GM12878 (cell line): ENCODE data around the gene MRPL55. TPM values are rescaled to one million over a fixed set of nuclear protein-coding genes. Genes with fewer than 3 reads are reported as not detected.

Source experiments
- ATAC-seq: fragments of 200-7000 bp; cut with Tn5 transposase; 3 replicates; pipeline ENCODE4 v1.9.1; 2020; ENCODE audit warnings: mild to moderate bottlenecking, moderate library complexity
- BruUV-seq: library from RNA; stranded (reverse); fragments of 400-500 nt; replicated peaks from 2 replicates; lab custom pipeline; 2021; lab: Mats Ljungman, UMichigan
- CTCF ChIA-PET: fragments of 300-600 bp; sonication (Branson Sonifier 250); formaldehyde crosslinking; extraction: SDS; loops from one replicate; lab custom pipeline; 2021; ENCODE audit warnings: inconsistent platforms; lab: Yijun Ruan, JAX
- POLR2A ChIA-PET: fragments of 350-600 bp; formaldehyde crosslinking; extraction: SDS; loops from one replicate; lab custom pipeline; 2021; ENCODE audit warnings: inconsistent platforms; lab: Charles Lee
- RAD21 ChIA-PET: fragments of 300-600 bp; sonication (Branson Sonifier 250); formaldehyde crosslinking; loops from one replicate; lab custom pipeline; 2023; ENCODE audit warnings: antibody characterized with exemption; ENCODE audit not compliant: unreplicated experiment; lab: Charles Lee
- SMC1A ChIA-PET: fragments of 300-600 bp; sonication (Branson Sonifier 250); formaldehyde crosslinking; loops from one replicate; lab custom pipeline; 2023; ENCODE audit not compliant: unreplicated experiment, uncharacterized antibody; lab: Charles Lee
- DNase-seq: peaks from one replicate; pipeline ENCODE4 v3.0.0-alpha.2; 2011; ENCODE audit warnings: low read depth, low spot score
- FAIRE-seq: peaks from 3 replicates; lab custom pipeline; 2011; peaks lifted over from hg19 to GRCh38; lab: Jason Lieb, UNC
- H2AFZ ChIP-seq: 2 replicates; pipeline ENCODE4 v1.6.0; 2011; ENCODE audit warnings: low read depth, low read length, control low read depth; ENCODE audit not compliant: control insufficient read depth
- H3K27ac ChIP-seq: 2 replicates; pipeline ENCODE4 v1.5.1; 2011; ENCODE audit warnings: control low read depth; ENCODE audit not compliant: control insufficient read depth, insufficient read depth
- H3K27me3 ChIP-seq, 2 experiments: replicated peaks in 1 of 2; 2 replicates each; pipeline versions ENCODE4 v1.6.0 to v1.6.1; 2011; ENCODE audit warnings: low read length in 1 of 2; ENCODE audit not compliant: control insufficient read depth in 2 of 2, insufficient read depth in 2 of 2
- H3K36me3 ChIP-seq, 2 experiments: 2 replicates each; pipeline ENCODE4 v1.5.1; 2011; ENCODE audit warnings: low read length in 1 of 2; ENCODE audit not compliant: control insufficient read depth in 2 of 2, insufficient read depth in 2 of 2
- H3K4me1 ChIP-seq: 2 replicates; pipeline ENCODE4 v1.6.1; 2011; ENCODE audit warnings: mild to moderate bottlenecking, low read length, moderate library complexity, mixed read lengths; ENCODE audit not compliant: control insufficient read depth, insufficient read depth
- H3K4me2 ChIP-seq: 2 replicates; pipeline ENCODE4 v1.6.0; 2011; ENCODE audit warnings: control low read depth; ENCODE audit not compliant: control insufficient read depth, insufficient read depth
- H3K4me3 ChIP-seq: fragments of 200-600 bp; sonication (generic); 2 replicates; pipeline ENCODE4 v1.5.1; 2016
- H3K79me2 ChIP-seq: 2 replicates; pipeline ENCODE4 v1.6.0; 2011; ENCODE audit warnings: low read length; ENCODE audit not compliant: control insufficient read depth, insufficient read depth
- H3K9ac ChIP-seq: 2 replicates; pipeline ENCODE4 v1.8.0; 2011; ENCODE audit warnings: low read length, control low read depth, mixed read lengths; ENCODE audit not compliant: control insufficient read depth, insufficient read depth
- H3K9me3 ChIP-seq: replicated peaks from 3 replicates; pipeline ENCODE4 v1.5.1; 2011; ENCODE audit warnings: mild to moderate bottlenecking, low read length; ENCODE audit not compliant: control insufficient read depth, insufficient read depth
- H4K20me1 ChIP-seq: 2 replicates; pipeline ENCODE4 v1.6.0; 2011; ENCODE audit not compliant: control insufficient read depth, insufficient read depth
- CBX3 ChIP-seq: fragments of 200-600 bp; sonication (generic); IDR thresholded peaks from 2 replicates; pipeline ENCODE4 v1.6.1; 2016; ENCODE audit warnings: low read depth, borderline replicate concordance
- E2F8 ChIP-seq: fragments of 450-650 bp; IDR thresholded peaks from 2 replicates; pipeline ENCODE4 v1.6.1; 2018; ENCODE audit warnings: mild to moderate bottlenecking, low read depth, moderate library complexity; ENCODE audit not compliant: partially characterized antibody
- ESRRA ChIP-seq: IDR thresholded peaks from 2 replicates; pipeline ENCODE4 v1.6.1; 2012; ENCODE audit warnings: mild to moderate bottlenecking, low read length, improper control_type of control experiment
- GABPA ChIP-seq: IDR thresholded peaks from 2 replicates; pipeline ENCODE4 v1.6.1; 2014; ENCODE audit warnings: antibody characterized with exemption, low read depth, mild to moderate bottlenecking, inconsistent platforms
- KDM1A ChIP-seq: fragments of 200-600 bp; sonication (generic); IDR thresholded peaks from 2 replicates; pipeline ENCODE4 v1.6.1; 2016; ENCODE audit warnings: borderline replicate concordance
- SMAD5 ChIP-seq: IDR thresholded peaks from 2 replicates; pipeline ENCODE4 v1.6.1; 2016; ENCODE audit warnings: antibody characterized with exemption, low read depth
- ZNF384 ChIP-seq: IDR thresholded peaks from 2 replicates; pipeline ENCODE4 v1.6.1; 2012; ENCODE audit warnings: low read depth, mild to moderate bottlenecking, low read length, improper control_type of control experiment, borderline replicate concordance
- WGBS: methylation state at CpG from one replicate; pipeline ENCODE4 v1.1.6; 2016; ENCODE audit warnings: low lambda C conversion rate; ENCODE audit not compliant: insufficient replicate concordance, insufficient coverage; ENCODE audit errors: missing lambda C conversion rate; 5-methylcytosine and 5-hydroxymethylcytosine counted together
- in situ Hi-C: fragments of 300-500 bp; cut with MboI; formaldehyde crosslinking; loops from 9 replicates; pipeline ENCODE4 v1.14.3; 2018; ENCODE audit warnings: mixed read lengths
- intact Hi-C: fragments of 100-400 bp; cut with micrococcal nuclease; formaldehyde crosslinking; loops from one replicate; pipeline ENCODE4 v1.14.2; 2022; ENCODE audit not compliant: unreplicated experiment
- polyA plus RNA-seq, 11 experiments: library from polyadenylated mRNA; depleted of rRNA in 4 of 11; unstranded in 6 of 11; stranded (reverse) in 5 of 11; fragments of >200 nt; fragmentation: Nextera tagmentation in 4 of 11; fragmentation: Illumina TruSeq in 1 of 11; extraction: Ambion mirVana in 4 of 11; extraction: Trizol in 1 of 11; gene quantifications; 1 replicate in 1 of 11; 2 replicates in 10 of 11; pipeline versions ENCODE4 v1.2.1 to v1.2.3, GENCODE V29; 2011 to 2016; ENCODE audit warnings: inconsistent platforms in 2 of 11, missing spikeins in 2 of 11, low read depth in 1 of 11
- total RNA-seq, 4 experiments: library from RNA; depleted of rRNA in 3 of 4; stranded (reverse); fragments of >200 nt in 3 of 4; fragmentation: Illumina TruSeq in 1 of 4; extraction: Trizol in 1 of 4; gene quantifications; 2 replicates each; pipeline versions ENCODE4 v1.2.1 to v1.2.3, GENCODE V29; 2013 to 2021
- TF ChIP-seq, protein P1 (sequence below): fragments of 450-650 bp; IDR thresholded peaks from 2 replicates; pipeline ENCODE4 v1.6.1; 2016; ENCODE audit warnings: mild to moderate bottlenecking

The MRPL55 gene
- total and polyA plus RNA-seq, 10 of the 15 experiments (the other 5 are each of a cell fraction or from before 2014, with no cell fraction given) = 15.1 to 143 (median 55.8) TPM

DNA sequence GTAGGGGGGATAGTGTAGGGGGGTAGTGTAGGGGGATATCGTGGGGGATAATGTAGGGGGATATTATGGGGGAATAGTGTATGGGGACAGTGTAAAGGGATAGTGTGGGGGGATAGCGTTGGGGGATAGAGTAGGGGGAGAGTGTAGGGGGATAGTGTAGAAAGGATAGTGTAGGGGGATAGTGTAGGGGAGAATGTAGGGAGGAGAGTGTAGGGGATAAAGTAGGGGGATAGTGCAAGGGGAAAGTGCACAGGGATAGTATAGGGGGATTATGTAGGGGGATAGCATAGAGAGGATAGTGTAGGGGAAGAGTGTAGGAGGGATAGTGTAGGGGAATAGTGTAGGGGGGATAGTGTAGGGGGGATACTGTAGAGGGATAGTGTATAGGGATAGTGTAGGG is 38.9 kb downstream of the MRPL55 start:
- no peak for DNase-seq
- Histone ChIP-seq H3K9ac (no peak overlapping the region), H3K27me3 (no peaks in the 10 kb centered on the region), H3K4me1 (no peaks in the 10 kb centered on the region), H3K9me3 (no peaks in the 10 kb centered on the region)
- WGBS = 83% methylated on average over 1 of the region's 2 CpGs
- SMC1A ChIA-PET = no interaction called here
- TF ChIP-seq ESRRA (no peak), CBX3 (no peak), SMAD5 (no peak), KDM1A (no peak), E2F8 (no peak), GABPA (no peak), ZNF384 (no peak)
- TF ChIP-seq, protein P1, sequence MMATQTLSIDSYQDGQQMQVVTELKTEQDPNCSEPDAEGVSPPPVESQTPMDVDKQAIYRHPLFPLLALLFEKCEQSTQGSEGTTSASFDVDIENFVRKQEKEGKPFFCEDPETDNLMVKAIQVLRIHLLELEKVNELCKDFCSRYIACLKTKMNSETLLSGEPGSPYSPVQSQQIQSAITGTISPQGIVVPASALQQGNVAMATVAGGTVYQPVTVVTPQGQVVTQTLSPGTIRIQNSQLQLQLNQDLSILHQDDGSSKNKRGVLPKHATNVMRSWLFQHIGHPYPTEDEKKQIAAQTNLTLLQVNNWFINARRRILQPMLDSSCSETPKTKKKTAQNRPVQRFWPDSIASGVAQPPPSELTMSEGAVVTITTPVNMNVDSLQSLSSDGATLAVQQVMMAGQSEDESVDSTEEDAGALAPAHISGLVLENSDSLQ = no peak
- TF ChIP-seq, all 136 proteins: peak for 0
- Histone ChIP-seq H3K79me2 (no peaks in the 10 kb centered on the region), H3K36me3 (no peaks in the 10 kb centered on the region), H4K20me1 (no peaks in the 10 kb centered on the region), H3K27ac (no peak overlapping the region), H3K4me3 (no peak overlapping the region), H2AFZ (no peak overlapping the region), H3K4me2 (no peak overlapping the region)
- in situ Hi-C loops = no loop called here
- ChIA-PET RAD21 (no interaction called here), CTCF (no interaction called here), POLR2A (no interaction called here)
- ATAC-seq (no peak), FAIRE-seq (no peak)
- intact Hi-C loops = loop anchor here (5.0 to 10.0 kb wide), 2 partner anchors 68 to 305 kb away; no protein-coding TSS in a partner anchor
- no TSS peak for BruUV-seq
